GM23338 (cell line): Measurements from ENCODE around the gene CBX8.
A peak's percentile ranks its signal among the peaks of the same experiment; 100 is the strongest.

Experiments
- CREB1 ChIP-seq: fragments of 250-450 bp; sonication (Bioruptor Pico); IDR thresholded peaks from 2 replicates; pipeline ENCODE4 v1.5.0; 2020; ENCODE audit warnings: low read depth, mild to moderate bottlenecking, moderate library complexity
- EZH2 ChIP-seq: fragments of 200-600 bp; sonication (generic); IDR thresholded peaks from one replicate; pipeline ENCODE4 v1.8.0; 2017; ENCODE audit warnings: antibody characterized with exemption, mild to moderate bottlenecking, low read depth; ENCODE audit not compliant: unreplicated experiment
- ZNF114 ChIP-seq: fragments of 250-450 bp; sonication (Bioruptor Pico); IDR thresholded peaks from 2 replicates; pipeline ENCODE4 v1.5.0; 2020; ENCODE audit warnings: mild to moderate bottlenecking, moderate library complexity
- TF ChIP-seq, protein P1 (sequence below), 2 experiments: fragments of 200-600 bp in 1 of 2; sonication (generic) in 1 of 2; conservative IDR thresholded peaks; 2 replicates each; pipeline versions ENCODE4 v1.5.1 to v1.6.1; 2016 to 2017; ENCODE audit warnings: antibody characterized with exemption in 2 of 2, low read depth in 2 of 2, mild to moderate bottlenecking in 2 of 2, moderate library complexity in 1 of 2
- TF ChIP-seq, protein P2 (sequence below): IDR thresholded peaks from one replicate; pipeline ENCODE4 v1.6.1; 2018; ENCODE audit warnings: antibody characterized with exemption; ENCODE audit not compliant: unreplicated experiment

GRCh38 chr17:79801156-79802038 lies 4.5 kb upstream of the CBX8 start:
- TF ChIP-seq, protein P1, sequence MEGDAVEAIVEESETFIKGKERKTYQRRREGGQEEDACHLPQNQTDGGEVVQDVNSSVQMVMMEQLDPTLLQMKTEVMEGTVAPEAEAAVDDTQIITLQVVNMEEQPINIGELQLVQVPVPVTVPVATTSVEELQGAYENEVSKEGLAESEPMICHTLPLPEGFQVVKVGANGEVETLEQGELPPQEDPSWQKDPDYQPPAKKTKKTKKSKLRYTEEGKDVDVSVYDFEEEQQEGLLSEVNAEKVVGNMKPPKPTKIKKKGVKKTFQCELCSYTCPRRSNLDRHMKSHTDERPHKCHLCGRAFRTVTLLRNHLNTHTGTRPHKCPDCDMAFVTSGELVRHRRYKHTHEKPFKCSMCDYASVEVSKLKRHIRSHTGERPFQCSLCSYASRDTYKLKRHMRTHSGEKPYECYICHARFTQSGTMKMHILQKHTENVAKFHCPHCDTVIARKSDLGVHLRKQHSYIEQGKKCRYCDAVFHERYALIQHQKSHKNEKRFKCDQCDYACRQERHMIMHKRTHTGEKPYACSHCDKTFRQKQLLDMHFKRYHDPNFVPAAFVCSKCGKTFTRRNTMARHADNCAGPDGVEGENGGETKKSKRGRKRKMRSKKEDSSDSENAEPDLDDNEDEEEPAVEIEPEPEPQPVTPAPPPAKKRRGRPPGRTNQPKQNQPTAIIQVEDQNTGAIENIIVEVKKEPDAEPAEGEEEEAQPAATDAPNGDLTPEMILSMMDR (conservative IDR thresholded peaks at IDR 0.05; ENCODE audit: low read depth in 2 of 2), result no peak
- no peak for TF ChIP-seq CREB1 (CRISPR knock-in tag)
- TF ChIP-seq EZH2, result peak; percentile 90
- no peak for TF ChIP-seq ZNF114 (CRISPR knock-in tag)
- TF ChIP-seq, protein P2, sequence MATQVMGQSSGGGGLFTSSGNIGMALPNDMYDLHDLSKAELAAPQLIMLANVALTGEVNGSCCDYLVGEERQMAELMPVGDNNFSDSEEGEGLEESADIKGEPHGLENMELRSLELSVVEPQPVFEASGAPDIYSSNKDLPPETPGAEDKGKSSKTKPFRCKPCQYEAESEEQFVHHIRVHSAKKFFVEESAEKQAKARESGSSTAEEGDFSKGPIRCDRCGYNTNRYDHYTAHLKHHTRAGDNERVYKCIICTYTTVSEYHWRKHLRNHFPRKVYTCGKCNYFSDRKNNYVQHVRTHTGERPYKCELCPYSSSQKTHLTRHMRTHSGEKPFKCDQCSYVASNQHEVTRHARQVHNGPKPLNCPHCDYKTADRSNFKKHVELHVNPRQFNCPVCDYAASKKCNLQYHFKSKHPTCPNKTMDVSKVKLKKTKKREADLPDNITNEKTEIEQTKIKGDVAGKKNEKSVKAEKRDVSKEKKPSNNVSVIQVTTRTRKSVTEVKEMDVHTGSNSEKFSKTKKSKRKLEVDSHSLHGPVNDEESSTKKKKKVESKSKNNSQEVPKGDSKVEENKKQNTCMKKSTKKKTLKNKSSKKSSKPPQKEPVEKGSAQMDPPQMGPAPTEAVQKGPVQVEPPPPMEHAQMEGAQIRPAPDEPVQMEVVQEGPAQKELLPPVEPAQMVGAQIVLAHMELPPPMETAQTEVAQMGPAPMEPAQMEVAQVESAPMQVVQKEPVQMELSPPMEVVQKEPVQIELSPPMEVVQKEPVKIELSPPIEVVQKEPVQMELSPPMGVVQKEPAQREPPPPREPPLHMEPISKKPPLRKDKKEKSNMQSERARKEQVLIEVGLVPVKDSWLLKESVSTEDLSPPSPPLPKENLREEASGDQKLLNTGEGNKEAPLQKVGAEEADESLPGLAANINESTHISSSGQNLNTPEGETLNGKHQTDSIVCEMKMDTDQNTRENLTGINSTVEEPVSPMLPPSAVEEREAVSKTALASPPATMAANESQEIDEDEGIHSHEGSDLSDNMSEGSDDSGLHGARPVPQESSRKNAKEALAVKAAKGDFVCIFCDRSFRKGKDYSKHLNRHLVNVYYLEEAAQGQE, result no peak
